Measurements from ENCODE around the gene ASB16. TPM values are rescaled to one million over a fixed set of nuclear protein-coding genes. Genes with fewer than 3 reads are reported as not detected.

ASB16 gene
- total and polyA plus RNA-seq, 9 of the 15 experiments (the other 6 are each of a cell fraction or from before 2014, with no cell fraction given) = 0.03 to 0.07 TPM; not detected in 7

- H3K36me3 ChIP-seq (ENCODE audit: control insufficient read depth, insufficient read depth, low read length) = peaks cover 57% of the 10 kb centered on the region
- no peak for ATAC-seq
- BruUV-seq (replicated peaks) = no TSS peak
- H3K4me1 ChIP-seq (replicated peaks in 1 of 2; ENCODE audit: control insufficient read depth in 2 of 2, insufficient read depth in 2 of 2, low read length in 2 of 2) = peaks cover 16 to 41% of the 10 kb centered on the region in 2 experiments
- no peaks in the 10 kb centered on the region for H3K9me3 ChIP-seq (replicated peaks; ENCODE audit: control insufficient read depth, insufficient read depth, low read depth, low read length)
- peak overlapping the region; percentile 79 for H3K27ac ChIP-seq (ENCODE audit: extremely low read depth, low read depth, low read length)
- DNase-seq (ENCODE audit: extremely low read depth in 1 of 4, low spot score in 3 of 4) = no peak
- ChIA-PET CTCF (ENCODE audit: low intra/inter-chr PET ratio) (interaction anchor here (0.5 kb wide), 1 partner anchor 118 kb away, joined by 3 read pairs; no protein-coding TSS in a partner anchor), POLR2A (interaction anchor here (0.5 to 1.6 kb wide), 8 partner anchors 9 to 808 kb away, joined by 3 to 5 read pairs (median 3); no protein-coding TSS in a partner anchor)
- TF ChIP-seq TOE1 (IDR thresholded peaks at IDR 0.05; ENCODE audit: borderline replicate concordance) (no peak), TOE1 (CRISPR knock-in tag; IDR thresholded peaks at IDR 0.05; ENCODE audit: borderline replicate concordance, low read depth) (no peak), NFATC3 (IDR thresholded peaks at IDR 0.05) (no peak), ZNF316 (IDR thresholded peaks at IDR 0.05) (peak; percentile 1), MYBL2 (IDR thresholded peaks at IDR 0.05; ENCODE audit: low read depth) (no peak), MYBL2 (CRISPR knock-in tag; IDR thresholded peaks at IDR 0.05; ENCODE audit: borderline replicate concordance) (no peak), YY1 (IDR thresholded peaks at IDR 0.05; ENCODE audit: borderline replicate concordance in 1 of 3, control insufficient read depth in 1 of 3, extremely low read depth in 1 of 3, insufficient read depth in 3 of 3, insufficient read length in 1 of 3, insufficient replicate concordance in 2 of 3, low read depth in 1 of 3, low read length in 2 of 3) (peak in 2 of 3 experiments; percentile 26 to 71), ZNF592 (IDR thresholded peaks at IDR 0.05) (0 out of 2 replicates have a peak, but pooled peaks have one; percentile 13)
- H2AFZ ChIP-seq (ENCODE audit: low read depth, low read length) = no peak overlapping the region
- intact Hi-C loops (cut with micrococcal nuclease) (no loop called here), in situ Hi-C loops (cut with MboI) (no loop called here)
- no peaks in the 10 kb centered on the region for H3K9me1 ChIP-seq (ENCODE audit: control insufficient read depth, insufficient read depth, low read length)
- no peaks in the 10 kb centered on the region for H3K27me3 ChIP-seq (ENCODE audit: control insufficient read depth in 2 of 2, insufficient read depth in 2 of 2, low read length in 2 of 2)
- peak overlapping the region; percentile 83 for H3K4me3 ChIP-seq
- H3K79me2 ChIP-seq (ENCODE audit: control insufficient read depth, insufficient read depth, low read length) = peaks cover 47% of the 10 kb centered on the region
- FAIRE-seq = peak; percentile 83
- no peaks in the 10 kb centered on the region for H4K20me1 ChIP-seq (replicated peaks; ENCODE audit: control insufficient read depth, insufficient read depth, low read length)
- peak overlapping the region; percentile 96 to 99 for H3K9ac ChIP-seq (ENCODE audit: insufficient read depth in 1 of 2, low read depth in 2 of 2, low read length in 2 of 2)
- H3K4me2 ChIP-seq (ENCODE audit: insufficient read depth, low read length) = peak overlapping the region; percentile 95
- 60% methylated on average over 5 of the region's 5 CpGs for WGBS (ENCODE audit: insufficient coverage, low coverage, missing lambda C conversion rate)
Measured at GRCh38 chr17:44216694-44217093, 46.2 kb downstream of the ASB16 start.
